Sigmoid colon (tissue), 7 donors: ENCODE measurements around the gene UBE2E2. TPM values are rescaled to one million over a fixed set of nuclear protein-coding genes. Genes with fewer than 3 reads are reported as not detected.

Source experiments
- DNase-seq: peaks from one replicate; pipeline ENCODE4 v3.0.0-alpha.2; 2019
- H3K27ac ChIP-seq, 4 donors: fragments of 200-600 bp; sonication (generic); one replicate each; pipeline ENCODE4 v1.5.1; 2016 to 2019; ENCODE audit warnings: mild to moderate bottlenecking in 1 of 4
- H3K27me3 ChIP-seq, 3 donors: fragments of 200-600 bp; sonication (generic); one replicate each; pipeline ENCODE4 v1.5.1; 2019; ENCODE audit warnings: mild to moderate bottlenecking in 1 of 3
- H3K36me3 ChIP-seq, 4 donors: fragments of 200-600 bp; sonication (generic); one replicate each; pipeline ENCODE4 v1.5.1; 2016 to 2019
- H3K4me1 ChIP-seq, 4 donors: fragments of 200-600 bp; sonication (generic); one replicate each; pipeline ENCODE4 v1.5.1; 2017 to 2019
- H3K4me3 ChIP-seq, 4 donors: fragments of 200-600 bp; sonication (generic); one replicate each; pipeline ENCODE4 v1.5.1; 2017 to 2019; ENCODE audit warnings: mild to moderate bottlenecking in 2 of 4, moderate library complexity in 1 of 4
- H3K9me3 ChIP-seq, 4 donors: fragments of 200-600 bp in 3 of 4; sonication (generic) in 3 of 4; one replicate each; pipeline versions ENCODE4 v1.5.1 to v1.6.1; 2013 to 2019
- EP300 ChIP-seq, 4 donors: sonication (generic); formaldehyde crosslinking; IDR thresholded peaks; one replicate each; pipeline ENCODE4 v1.6.1; 2017; ENCODE audit warnings: antibody characterized with exemption in 4 of 4
- POLR2A ChIP-seq, 2 donors: fragments of 450-650 bp; IDR thresholded peaks; one replicate each; pipeline ENCODE4 v1.6.1; 2016; ENCODE audit warnings: antibody characterized with exemption in 2 of 2, mild to moderate bottlenecking in 2 of 2, moderate library complexity in 2 of 2
- POLR2AphosphoS5 ChIP-seq, 4 donors: sonication (generic); formaldehyde crosslinking; IDR thresholded peaks; one replicate each; pipeline ENCODE4 v1.6.1; 2017; ENCODE audit warnings: antibody characterized with exemption in 4 of 4
- WGBS, 2 donors: extraction: QIAGEN DNeasy Blood & Tissue Kit; methylation state at CpG; one replicate each; pipeline ENCODE4 v1.1.7; 2013; 5-methylcytosine and 5-hydroxymethylcytosine counted together
- intact Hi-C: fragments of 100-400 bp; cut with DNase I; formaldehyde crosslinking; loops from one replicate; pipeline ENCODE4 v1.15.1; 2023
- polyA plus RNA-seq, 3 donors: library from polyadenylated mRNA; stranded (reverse); fragments of 200-250 nt; gene quantifications; one replicate each; pipeline ENCODE4 v1.2.3, GENCODE V29; 2013
- total RNA-seq, 4 donors: library from RNA; depleted of rRNA; stranded (reverse); fragments of >200 nt; gene quantifications; one replicate each; pipeline ENCODE4 v1.1.0, GENCODE V29; 2016
- TF ChIP-seq, protein P1 (sequence below), 4 experiments: fragments of 450-650 bp in 3 of 4; fragments of 200-600 bp in 1 of 4; IDR thresholded peaks; one replicate each; pipeline ENCODE4 v1.5.1; 2016 to 2019; ENCODE audit warnings: antibody characterized with exemption in 4 of 4, mild to moderate bottlenecking in 3 of 4, moderate library complexity in 2 of 4
- donor health status: healthy with polysubstance abuse.
- donor health status: Bipolar disorder and iron deficiency.
- donor health status: healthy.

UBE2E2 gene
- total and polyA plus RNA-seq, 7 donors = 3.7 to 135 (median 34.6) TPM

DNA sequence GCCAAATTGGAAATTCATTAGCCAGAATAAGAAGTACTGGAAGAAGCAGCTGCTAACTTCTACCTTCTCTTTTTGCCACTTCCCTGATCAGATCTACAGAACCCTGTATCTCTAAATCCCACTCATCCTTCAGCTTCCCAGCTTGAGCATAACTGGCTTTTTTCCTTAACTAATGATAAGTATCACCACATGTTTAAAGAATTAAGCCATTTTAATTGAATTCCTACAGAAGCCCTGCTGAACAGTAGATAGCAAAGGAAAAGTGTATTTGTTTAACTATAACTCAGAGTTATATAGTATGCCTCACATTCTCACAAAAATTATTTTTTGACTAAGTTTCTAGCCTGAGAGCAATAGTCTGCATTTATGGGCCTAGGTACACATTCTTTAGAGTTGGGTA, 262.4 kb downstream of the UBE2E2 start:
- Histone ChIP-seq H3K27me3 (no peaks in the 10 kb centered on the region), H3K4me3 (no peak overlapping the region), H3K4me1 (peaks cover 0 to 14% (median 1%) of the 10 kb centered on the region in 4 donors), H3K9me3 (peaks cover 0 to 8% (median 0%) of the 10 kb centered on the region in 4 donors), H3K36me3 (no peaks in the 10 kb centered on the region), H3K27ac (no peak overlapping the region)
- DNase-seq = no peak
- no peak for TF ChIP-seq POLR2A (IDR thresholded peaks at IDR 0.05)
- TF ChIP-seq, protein P1, sequence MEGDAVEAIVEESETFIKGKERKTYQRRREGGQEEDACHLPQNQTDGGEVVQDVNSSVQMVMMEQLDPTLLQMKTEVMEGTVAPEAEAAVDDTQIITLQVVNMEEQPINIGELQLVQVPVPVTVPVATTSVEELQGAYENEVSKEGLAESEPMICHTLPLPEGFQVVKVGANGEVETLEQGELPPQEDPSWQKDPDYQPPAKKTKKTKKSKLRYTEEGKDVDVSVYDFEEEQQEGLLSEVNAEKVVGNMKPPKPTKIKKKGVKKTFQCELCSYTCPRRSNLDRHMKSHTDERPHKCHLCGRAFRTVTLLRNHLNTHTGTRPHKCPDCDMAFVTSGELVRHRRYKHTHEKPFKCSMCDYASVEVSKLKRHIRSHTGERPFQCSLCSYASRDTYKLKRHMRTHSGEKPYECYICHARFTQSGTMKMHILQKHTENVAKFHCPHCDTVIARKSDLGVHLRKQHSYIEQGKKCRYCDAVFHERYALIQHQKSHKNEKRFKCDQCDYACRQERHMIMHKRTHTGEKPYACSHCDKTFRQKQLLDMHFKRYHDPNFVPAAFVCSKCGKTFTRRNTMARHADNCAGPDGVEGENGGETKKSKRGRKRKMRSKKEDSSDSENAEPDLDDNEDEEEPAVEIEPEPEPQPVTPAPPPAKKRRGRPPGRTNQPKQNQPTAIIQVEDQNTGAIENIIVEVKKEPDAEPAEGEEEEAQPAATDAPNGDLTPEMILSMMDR (IDR thresholded peaks at IDR 0.05) = no peak
- no peak for TF ChIP-seq EP300 (IDR thresholded peaks at IDR 0.05)
- no peak for TF ChIP-seq POLR2AphosphoS5 (IDR thresholded peaks at IDR 0.05)
- intact Hi-C loops = no loop called here

DNA sequence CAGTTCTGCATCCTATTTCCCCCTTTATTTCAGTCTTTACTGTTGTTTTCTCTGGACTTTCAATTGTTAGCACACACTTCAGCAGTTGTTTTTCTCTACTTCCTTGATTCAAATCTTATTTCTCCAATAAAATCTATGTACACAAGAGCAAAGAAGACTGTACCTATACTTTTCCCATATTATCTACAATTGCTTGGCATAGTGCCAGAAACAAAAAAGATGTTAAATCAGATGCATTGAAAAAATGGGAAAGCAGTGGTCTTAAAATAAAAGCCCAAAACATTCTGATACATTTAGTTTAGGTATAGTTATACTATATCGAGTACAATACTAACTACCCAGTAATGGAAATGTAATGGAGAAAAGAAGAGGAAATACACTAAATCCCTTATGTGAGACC, 265.1 kb downstream of the UBE2E2 start:
- intact Hi-C loops = no loop called here
- no peaks in the 10 kb centered on the region for H3K36me3 ChIP-seq
- peaks cover 0 to 8% (median 0%) of the 10 kb centered on the region in 4 donors for H3K9me3 ChIP-seq
- H3K4me1 ChIP-seq = peaks cover 0 to 10% (median 0%) of the 10 kb centered on the region in 4 donors
- WGBS, 2 donors = 97 to 100% methylated on average over 1 of the region's 1 CpG
- TF ChIP-seq, protein P1 (IDR thresholded peaks at IDR 0.05) = no peak
- TF ChIP-seq POLR2AphosphoS5 (IDR thresholded peaks at IDR 0.05) (no peak), EP300 (IDR thresholded peaks at IDR 0.05) (no peak), POLR2A (IDR thresholded peaks at IDR 0.05) (no peak)
- H3K27ac ChIP-seq = no peak overlapping the region
- H3K27me3 ChIP-seq = no peaks in the 10 kb centered on the region
- no peak for DNase-seq
- no peak overlapping the region for H3K4me3 ChIP-seq

DNA sequence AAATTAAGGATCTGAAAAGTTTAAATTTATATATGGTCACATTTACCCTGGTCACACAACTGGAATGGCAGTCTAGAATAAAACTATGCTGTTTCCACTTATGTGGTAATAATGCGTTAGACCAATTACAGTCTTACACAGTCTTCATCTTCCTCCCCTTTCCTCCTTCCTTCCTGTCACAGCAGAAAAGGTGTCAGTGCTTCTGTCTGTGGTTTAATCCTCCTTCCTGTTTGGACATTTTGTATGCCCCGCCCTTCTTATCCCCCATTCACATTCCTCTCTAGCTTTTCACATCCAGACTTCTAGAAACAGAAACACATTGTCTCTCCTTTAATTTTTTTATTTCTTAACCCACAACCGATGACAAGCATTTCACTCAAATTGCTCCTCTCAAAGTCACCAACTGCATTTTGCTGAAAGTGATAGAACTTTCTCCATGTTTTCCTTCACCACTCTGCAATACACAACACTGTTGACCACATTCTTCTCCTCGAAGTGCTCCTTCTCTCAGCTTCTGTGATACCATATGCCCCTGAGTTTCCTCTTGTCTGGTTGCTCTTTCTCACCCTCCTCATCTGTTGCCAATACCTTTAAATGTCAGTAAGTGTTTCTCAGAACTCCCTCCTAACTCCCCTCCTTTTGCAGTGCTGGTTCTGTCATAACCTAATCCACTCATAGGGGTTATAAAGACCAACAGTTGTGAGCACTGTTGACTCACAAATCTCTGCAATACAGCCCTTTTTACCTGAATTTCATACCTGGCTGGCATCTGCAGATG, 271.6 kb downstream of the UBE2E2 start:
- 75 to 91% methylated on average over 4 of the region's 4 CpGs for WGBS, 2 donors
- Histone ChIP-seq H3K9me3 (peaks cover 0 to 3% (median 0%) of the 10 kb centered on the region in 4 donors), H3K4me3 (no peak overlapping the region), H3K36me3 (no peaks in the 10 kb centered on the region), H3K27ac (no peak overlapping the region), H3K27me3 (no peaks in the 10 kb centered on the region), H3K4me1 (no peaks in the 10 kb centered on the region)
- no peak for TF ChIP-seq EP300 (IDR thresholded peaks at IDR 0.05)
- TF ChIP-seq, protein P1 (IDR thresholded peaks at IDR 0.05) = no peak
- no peak for TF ChIP-seq POLR2A (IDR thresholded peaks at IDR 0.05)
- intact Hi-C loops = no loop called here
- no peak for DNase-seq

DNA sequence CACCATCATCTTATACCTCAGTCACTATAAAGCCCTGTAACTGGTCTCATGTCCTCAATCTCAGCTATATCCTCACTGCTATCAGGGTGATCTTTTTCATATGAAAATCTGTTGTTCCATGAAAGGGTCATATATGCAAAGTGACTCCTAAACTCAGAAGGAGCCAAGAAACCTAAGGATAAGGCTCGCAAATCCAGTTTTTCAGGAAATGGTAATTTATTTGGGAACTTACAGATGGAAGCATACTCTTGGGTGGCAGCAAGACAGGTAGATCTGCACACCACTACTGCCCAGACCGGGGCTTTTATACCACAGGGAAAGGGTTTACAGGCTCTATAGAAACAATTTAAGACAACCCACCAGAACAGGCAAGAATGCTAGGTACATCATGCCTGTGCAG, 272.3 kb downstream of the UBE2E2 start:
- Histone ChIP-seq H3K27me3 (no peaks in the 10 kb centered on the region), H3K9me3 (peaks cover 0 to 3% (median 0%) of the 10 kb centered on the region in 4 donors), H3K4me3 (no peak overlapping the region), H3K36me3 (no peaks in the 10 kb centered on the region), H3K27ac (no peak overlapping the region), H3K4me1 (no peaks in the 10 kb centered on the region)
- 59 to 82% methylated on average over 2 of the region's 2 CpGs for WGBS, 2 donors
- no peak for DNase-seq
- intact Hi-C loops = no loop called here
- TF ChIP-seq EP300 (IDR thresholded peaks at IDR 0.05) = no peak

DNA sequence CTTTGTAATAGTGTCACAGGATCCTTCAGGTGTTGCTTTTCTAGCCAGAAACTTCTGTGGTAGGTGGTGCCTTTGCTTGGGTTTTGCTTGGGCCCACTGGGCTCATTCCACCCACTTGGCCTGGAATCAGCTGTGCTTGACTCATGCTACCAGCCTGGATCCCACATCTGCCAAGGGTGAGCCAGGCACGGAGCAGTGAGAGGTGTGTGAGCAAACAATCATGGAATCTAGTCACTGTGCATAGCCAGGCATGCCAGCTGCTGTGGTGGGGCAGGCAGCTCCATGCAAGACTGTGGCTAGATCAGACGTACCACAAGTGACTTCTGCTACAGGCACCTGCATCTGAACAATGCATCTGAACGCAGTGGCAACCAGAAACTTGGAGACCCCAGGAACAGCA, 275.9 kb downstream of the UBE2E2 start:
- intact Hi-C loops = no loop called here
- H3K4me1 ChIP-seq = peaks cover 0 to 15% (median 14%) of the 10 kb centered on the region in 4 donors
- WGBS, 2 donors = 93% methylated on average over 3 of the region's 3 CpGs

More for the DNA sequence above, 275.9 kb downstream of the UBE2E2 start:
- Histone ChIP-seq H3K27ac (no peak overlapping the region), H3K27me3 (no peaks in the 10 kb centered on the region), H3K4me3 (no peak overlapping the region), H3K36me3 (no peaks in the 10 kb centered on the region), H3K9me3 (peaks cover 0 to 3% (median 0%) of the 10 kb centered on the region in 4 donors)
- TF ChIP-seq POLR2A (IDR thresholded peaks at IDR 0.05) (no peak), EP300 (IDR thresholded peaks at IDR 0.05) (no peak), POLR2AphosphoS5 (IDR thresholded peaks at IDR 0.05) (no peak)
- TF ChIP-seq, protein P1 (IDR thresholded peaks at IDR 0.05) = no peak
- no peak for DNase-seq
